ENCODE measurements around the gene SLC6A6.

Gene SLC6A6

GRCh38 chr3:14422016-14422963, 19.9 kb downstream of the SLC6A6 start:
- DNase-seq (ENCODE audit: low read depth in 2 of 2) = no peak

- DNase-seq (ENCODE audit: low read depth in 2 of 2) = no peak
Measured at GRCh38 chr3:14423197-14423743, 20.9 kb downstream of the SLC6A6 start.

- DNase-seq (ENCODE audit: low read depth in 2 of 2) = no peak
Measured at GRCh38 chr3:14423963-14424362, 21.6 kb downstream of the SLC6A6 start.

- peak; percentile 29 to 42 for DNase-seq (ENCODE audit: low read depth in 2 of 2)
Measured at GRCh38 chr3:14424711-14425580, 22.5 kb downstream of the SLC6A6 start.

GRCh38 chr3:14425581-14426304, 23.3 kb downstream of the SLC6A6 start:
- no peak for DNase-seq (ENCODE audit: low read depth in 2 of 2)

- no peak for DNase-seq (ENCODE audit: low read depth in 2 of 2)
Measured at GRCh38 chr3:14426305-14426620, 23.9 kb downstream of the SLC6A6 start.

GRCh38 chr3:14428087-14429033, 26.0 kb downstream of the SLC6A6 start:
- DNase-seq (ENCODE audit: low read depth in 2 of 2) = no peak

- DNase-seq (ENCODE audit: low read depth in 2 of 2) = no peak
Measured at GRCh38 chr3:14429237-14429636, 26.8 kb downstream of the SLC6A6 start.

GRCh38 chr3:14429640-14430039, 27.2 kb downstream of the SLC6A6 start:
- DNase-seq (ENCODE audit: low read depth in 2 of 2) = no peak

GRCh38 chr3:14430053-14430452, 27.6 kb downstream of the SLC6A6 start:
- DNase-seq (ENCODE audit: low read depth in 2 of 2) = no peak

- no peak for DNase-seq (ENCODE audit: low read depth in 2 of 2)
Measured at GRCh38 chr3:14430706-14431451, 28.5 kb downstream of the SLC6A6 start.

GRCh38 chr3:14431452-14431916, 29.1 kb downstream of the SLC6A6 start:
- DNase-seq (ENCODE audit: low read depth in 2 of 2) = no peak

- peak; percentile 93 to 94 for DNase-seq (ENCODE audit: low read depth in 2 of 2)
Measured at GRCh38 chr3:14431917-14432834, 29.8 kb downstream of the SLC6A6 start.

GRCh38 chr3:14433106-14433505, 30.7 kb downstream of the SLC6A6 start:
- no peak for DNase-seq (ENCODE audit: low read depth in 2 of 2)

- DNase-seq (ENCODE audit: low read depth in 2 of 2) = no peak
Measured at GRCh38 chr3:14434126-14434497, 31.7 kb downstream of the SLC6A6 start.

GRCh38 chr3:14434498-14435151, 32.2 kb downstream of the SLC6A6 start:
- no peak for DNase-seq (ENCODE audit: low read depth in 2 of 2)

GRCh38 chr3:14435175-14436014, 33.0 kb downstream of the SLC6A6 start:
- DNase-seq (ENCODE audit: low read depth in 2 of 2) = no peak
